Limb (tissue), 2 donors: ENCODE results near the gene ELP6.
"Not testable (repeated sequence)": the region's sequence is repeated elsewhere in the genome, so short reads cannot be mapped to it uniquely, and the experiment has no call there.

Source experiments
- DNase-seq, 2 donors: peaks; one replicate each; pipeline ENCODE4 v3.0.0-alpha.2; 2016; ENCODE audit errors: extremely low spot score in 2 of 2

ELP6 gene

GRCh38 chr3:47512416-47513124 lies 942 bp downstream of the ELP6 start:
- peak; percentile 10 to 57 for DNase-seq

- not testable (repeated sequence) for DNase-seq
These were observed 8.2 kb downstream of the ELP6 start for GRCh38 chr3:47505267-47505666.

DNA sequence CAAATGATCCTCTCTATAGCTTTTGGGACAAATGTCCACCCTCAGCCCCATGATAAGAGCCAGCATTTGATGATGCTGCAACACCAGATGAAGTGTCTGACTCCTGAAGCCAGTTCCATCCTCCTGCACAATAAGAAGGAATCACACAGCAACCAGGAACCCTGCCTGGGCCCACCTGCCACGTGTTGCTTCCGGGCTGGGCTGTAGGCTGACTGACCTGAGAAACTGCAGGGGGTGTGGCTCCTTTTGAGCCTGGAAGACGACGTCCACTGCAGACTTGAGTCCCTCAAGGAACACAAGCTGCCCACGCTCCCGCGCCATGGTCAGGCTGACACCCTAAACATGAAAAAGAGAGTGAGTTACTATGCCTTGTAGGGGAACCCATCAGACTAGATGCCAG lies 9.4 kb downstream of the ELP6 start:
- DNase-seq: no peak

- no peak for DNase-seq
These were observed 10.5 kb downstream of the ELP6 start for GRCh38 chr3:47503033-47503432.

DNA sequence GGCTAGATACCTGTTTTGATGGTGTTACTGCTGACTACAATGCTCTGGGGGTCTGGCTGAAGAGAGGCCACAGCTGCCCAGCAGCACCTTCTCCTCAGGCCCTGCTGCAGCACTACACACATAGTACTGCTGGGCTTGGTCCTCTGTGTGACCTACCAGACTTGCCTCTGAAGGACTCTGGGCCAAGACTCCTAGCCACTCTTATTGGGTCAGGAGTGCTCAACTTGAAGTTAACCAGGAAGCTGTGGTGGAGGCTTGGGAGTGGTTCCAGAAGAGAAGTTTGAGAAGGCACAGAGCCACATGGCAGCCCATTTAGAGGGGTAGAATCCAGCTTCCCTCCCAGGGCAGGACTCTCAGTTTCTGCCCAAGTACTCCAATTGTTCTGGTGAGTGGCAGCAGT lies 16.6 kb downstream of the ELP6 start:
- DNase-seq: no peak

DNA sequence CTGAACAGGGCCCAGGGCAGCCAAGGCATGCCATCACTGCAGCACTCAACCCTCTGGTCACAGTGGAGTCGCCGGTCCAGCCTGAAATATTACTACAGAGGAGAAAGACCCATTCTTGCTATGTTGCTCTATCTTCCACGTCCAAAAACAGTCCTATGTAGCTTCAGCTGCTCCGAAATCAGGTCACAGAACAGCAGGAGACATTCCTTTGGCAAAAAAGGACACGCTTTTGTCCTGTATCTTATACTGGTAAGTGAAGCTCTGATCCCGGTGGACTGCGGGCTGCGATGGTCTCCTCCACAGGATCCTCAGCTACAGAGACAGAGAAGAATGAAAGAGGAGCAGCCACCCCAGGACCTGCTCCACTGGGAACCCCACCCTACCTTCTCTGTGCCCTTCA lies 17.6 kb downstream of the ELP6 start:
- DNase-seq: no peak

DNA sequence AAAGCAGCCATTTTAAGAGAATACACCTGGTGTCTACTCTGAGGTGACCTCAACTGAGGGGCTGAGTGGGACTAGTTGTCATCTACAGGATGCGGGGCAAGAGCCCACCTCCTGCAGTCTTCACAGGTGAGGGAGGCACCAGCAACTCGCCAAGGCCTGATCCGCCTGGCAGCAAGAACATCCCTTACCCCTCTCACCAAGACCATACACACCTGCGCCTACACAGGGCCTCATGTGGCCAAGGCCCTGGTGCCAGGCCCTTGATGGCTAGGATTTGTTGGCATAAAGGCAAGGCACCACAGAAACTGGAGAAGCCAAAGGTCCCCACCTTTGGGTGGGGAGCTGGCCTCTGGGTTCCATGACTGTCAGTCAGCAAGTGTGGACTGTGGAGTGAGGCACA lies 18.4 kb downstream of the ELP6 start:
- no peak for DNase-seq

- no peak for DNase-seq
These were observed 21.7 kb downstream of the ELP6 start for GRCh38 chr3:47491777-47492176.

- no peak for DNase-seq
These were observed 22.3 kb downstream of the ELP6 start for GRCh38 chr3:47491186-47491585.

GRCh38 chr3:47487265-47487664 lies 26.2 kb downstream of the ELP6 start:
- DNase-seq: no peak

- no peak for DNase-seq
These were observed 27.7 kb downstream of the ELP6 start for GRCh38 chr3:47485812-47486211.

GRCh38 chr3:47482366-47482765 lies 31.1 kb downstream of the ELP6 start:
- no peak for DNase-seq

GRCh38 chr3:47481763-47482162 lies 31.7 kb downstream of the ELP6 start:
- DNase-seq: not testable (repeated sequence)

GRCh38 chr3:47480267-47480666 lies 33.2 kb downstream of the ELP6 start:
- DNase-seq: not testable (repeated sequence)

GRCh38 chr3:47479826-47480160 lies 33.7 kb downstream of the ELP6 start:
- no peak for DNase-seq

- no peak for DNase-seq
These were observed 35.5 kb downstream of the ELP6 start for GRCh38 chr3:47478022-47478421.

DNA sequence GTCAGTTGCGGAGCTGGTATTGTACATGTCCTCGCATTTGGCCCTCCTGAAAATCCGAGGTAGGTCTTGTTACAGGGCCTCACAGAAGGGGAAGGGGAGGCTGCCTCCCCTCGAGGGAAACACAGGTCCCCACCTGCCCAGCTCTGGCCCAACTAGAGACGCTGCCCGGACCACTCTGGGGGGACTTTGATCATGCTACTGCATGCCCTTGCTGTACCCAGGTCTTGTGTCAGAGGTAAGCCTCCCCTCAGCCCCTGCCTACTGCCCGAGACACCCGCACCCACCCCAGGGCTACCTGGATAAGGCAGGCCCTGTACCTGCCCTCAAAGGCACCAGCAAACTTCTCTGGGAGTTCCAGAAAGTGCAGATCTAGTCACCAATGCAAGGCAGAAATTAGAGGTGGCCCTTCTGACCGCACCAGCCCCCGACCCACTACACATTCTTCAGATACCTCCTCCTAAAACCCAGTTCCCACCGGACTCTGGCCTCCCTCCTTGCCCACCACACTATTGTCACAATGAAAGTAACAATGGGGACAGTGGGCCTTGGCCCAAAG lies 36.8 kb downstream of the ELP6 start:
- no peak for DNase-seq

DNA sequence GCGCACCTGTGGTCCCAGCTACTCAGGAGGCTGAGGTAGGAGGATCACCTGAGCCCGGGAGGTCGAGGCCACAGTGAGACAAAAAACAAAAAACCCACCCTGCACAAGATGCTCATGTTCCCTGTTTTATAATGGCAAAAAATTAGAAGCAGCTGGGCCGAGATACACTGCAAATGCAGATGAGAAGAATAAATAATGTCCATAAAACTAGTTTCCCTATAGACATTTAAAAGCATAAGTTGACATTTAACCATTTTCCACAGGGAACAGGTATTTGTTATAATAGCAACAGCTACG lies 37.2 kb downstream of the ELP6 start:
- DNase-seq: no peak

DNA sequence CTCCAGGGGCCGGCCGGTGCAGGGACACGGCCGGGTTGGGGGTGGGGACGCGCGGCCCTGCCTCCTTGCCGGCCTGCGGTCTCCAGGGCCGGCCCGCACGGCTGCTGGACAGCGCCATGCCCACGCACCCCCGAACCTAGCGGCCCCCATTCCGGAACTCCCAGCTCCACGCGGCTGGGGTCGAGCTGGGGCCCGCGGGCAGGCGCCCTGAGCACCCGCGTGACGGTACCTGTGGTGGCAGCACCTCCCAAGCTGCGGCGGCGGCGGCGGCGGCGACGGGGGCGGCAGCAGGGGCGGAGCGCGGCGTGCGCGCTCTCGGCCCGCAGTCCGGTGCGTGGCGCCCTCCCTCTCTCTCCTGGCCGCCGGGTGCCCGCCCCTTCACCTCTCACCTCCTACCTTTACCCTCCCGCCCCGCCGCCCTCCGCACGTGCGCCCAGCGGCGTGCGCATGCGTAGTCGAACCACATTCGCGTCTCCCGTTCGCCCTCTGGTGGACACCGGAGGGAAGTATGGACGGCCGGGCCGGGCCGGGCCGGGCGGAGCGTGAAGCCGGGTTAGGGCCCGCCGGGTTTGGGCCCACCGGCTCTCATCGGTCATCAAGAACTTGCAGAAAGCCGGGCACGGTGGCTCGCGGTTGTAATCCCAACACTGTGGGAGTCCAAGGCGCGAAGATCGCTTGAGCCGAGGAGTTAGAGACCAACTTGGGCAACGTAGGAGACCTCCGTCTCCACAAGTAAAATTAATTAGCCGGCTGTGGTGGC lies 37.8 kb downstream of the ELP6 start, which contains the start of gene SCAP:
Gene SCAP (minus strand): TSS at position 372 of the 760 bp plus-strand sequence. CDS start 32,948 bp downstream, outside the sequence.
- DNase-seq: peak; percentile 80 to 93

DNA sequence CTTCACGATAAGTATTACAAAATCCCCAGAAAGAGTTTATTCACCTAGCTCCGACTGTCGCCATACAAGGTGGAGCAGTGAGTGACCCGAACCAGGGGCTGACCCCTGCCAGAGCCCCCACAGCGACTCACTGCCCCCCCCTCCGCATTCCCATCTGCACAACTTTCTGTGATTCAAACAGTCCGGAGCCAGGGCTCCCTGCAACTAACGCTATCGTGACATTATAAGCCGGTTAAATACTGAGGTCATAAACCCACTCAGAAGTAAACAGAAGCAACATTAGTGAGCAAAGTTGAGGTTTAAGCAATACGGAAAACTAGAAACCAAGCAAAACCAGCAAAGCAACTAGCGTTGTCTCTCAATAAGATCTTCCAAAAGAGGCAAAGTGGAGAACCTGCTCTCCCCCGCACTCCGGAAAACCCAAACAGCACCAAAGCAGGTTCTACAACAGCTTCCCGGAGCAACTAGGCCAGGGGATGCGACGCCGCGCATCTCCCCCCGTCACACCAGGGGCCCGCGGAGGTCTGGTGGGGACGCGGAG lies 38.4 kb downstream of the ELP6 start:
- no peak for DNase-seq

- DNase-seq: no peak
These were observed 40.1 kb downstream of the ELP6 start for GRCh38 chr3:47473391-47473790.

DNA sequence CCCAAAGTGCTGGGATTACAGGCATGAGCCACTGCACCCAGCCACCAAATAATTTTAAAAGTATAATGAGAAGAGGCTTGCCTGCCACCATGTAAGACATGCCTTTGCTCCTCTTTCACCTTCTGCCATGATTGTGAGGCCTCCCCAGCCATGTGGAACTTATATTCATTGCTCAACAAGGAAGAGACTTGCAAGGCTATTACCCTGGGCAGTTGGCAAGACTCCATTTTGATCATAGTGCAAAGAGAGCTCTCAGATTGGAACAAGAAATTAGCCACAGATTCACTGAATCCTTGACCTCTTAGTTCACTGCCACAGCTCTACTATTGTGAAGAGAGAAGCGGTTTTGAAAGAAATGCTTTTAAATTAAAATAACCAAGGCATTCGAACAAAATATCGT lies 43.9 kb downstream of the ELP6 start:
- DNase-seq: no peak

DNA sequence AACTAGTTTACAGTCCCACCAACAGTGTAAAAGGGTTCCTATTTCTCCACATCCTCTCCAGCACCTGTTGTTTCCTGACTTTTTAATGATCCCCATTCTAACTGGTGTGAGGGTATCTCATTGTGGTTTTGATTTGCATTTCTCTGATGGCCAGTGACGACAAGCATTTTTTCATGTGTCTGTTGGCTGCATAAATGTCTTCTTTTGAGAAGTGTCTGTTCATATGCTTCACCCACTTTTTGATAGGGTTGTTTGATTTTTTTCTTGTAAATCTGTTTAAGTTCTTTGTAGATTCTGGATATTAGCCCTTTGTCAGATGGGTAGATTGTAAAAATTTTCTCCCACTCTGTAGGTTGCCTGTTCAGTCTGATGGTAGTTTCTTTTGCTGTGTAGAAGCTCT lies 45.2 kb downstream of the ELP6 start:
- not testable (repeated sequence) for DNase-seq
